Activated naive CD8-positive, alpha-beta T cell treated with anti-CD3 and anti-CD28 coated beads, Interleukin-2, amount 50 U/mL, for 16 hours (primary cell): ENCODE data around the gene APLF.
"Not testable (repeated sequence)": the region's sequence is repeated elsewhere in the genome, so short reads cannot be mapped to it uniquely, and the experiment has no call there.

Source experiments
- DNase-seq: peaks from one replicate; pipeline ENCODE4 v3.0.0-alpha.2; 2020; ENCODE audit warnings: low read depth, low spot score

Gene APLF

DNA sequence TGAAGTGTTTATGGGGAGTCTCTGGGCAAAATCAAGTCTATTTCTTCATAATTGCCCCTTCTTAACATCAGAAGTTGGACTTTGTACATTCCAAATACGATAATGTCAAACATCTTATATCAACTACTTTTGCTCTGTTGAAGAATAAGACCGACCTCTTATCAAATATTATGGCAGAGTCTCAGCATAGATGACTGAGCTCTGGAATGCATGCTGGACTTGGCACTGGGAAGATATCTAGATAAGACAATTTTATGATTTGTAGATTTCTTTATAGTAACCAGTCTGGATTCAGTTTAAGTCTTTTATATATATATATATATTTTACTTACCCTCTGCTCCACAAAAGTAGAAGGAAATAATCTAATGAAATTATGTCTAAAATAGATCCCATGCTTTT, 8.2 kb downstream of the APLF start:
- no peak for DNase-seq

DNA sequence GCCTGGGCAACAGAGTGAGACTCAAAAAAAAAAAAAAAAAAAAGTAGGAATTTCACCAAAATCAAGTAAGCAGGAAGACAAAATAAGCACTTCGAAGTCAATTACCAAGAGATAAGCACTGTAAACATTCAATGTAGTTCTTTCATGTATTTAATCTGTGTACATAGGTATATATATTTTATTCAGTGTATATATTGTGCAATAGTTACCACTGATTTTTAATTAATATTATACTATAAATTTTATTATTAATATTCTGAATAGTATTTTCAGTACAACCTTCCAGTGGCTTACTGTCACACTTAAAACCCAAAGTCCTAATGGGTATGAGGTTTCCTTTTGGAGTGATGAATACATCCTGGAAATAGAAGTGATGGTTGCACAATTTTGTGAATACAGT, 9.1 kb downstream of the APLF start:
- DNase-seq = no peak

GRCh38 chr2:68478688-68479087, 11.3 kb downstream of the APLF start:
- no peak for DNase-seq

DNA sequence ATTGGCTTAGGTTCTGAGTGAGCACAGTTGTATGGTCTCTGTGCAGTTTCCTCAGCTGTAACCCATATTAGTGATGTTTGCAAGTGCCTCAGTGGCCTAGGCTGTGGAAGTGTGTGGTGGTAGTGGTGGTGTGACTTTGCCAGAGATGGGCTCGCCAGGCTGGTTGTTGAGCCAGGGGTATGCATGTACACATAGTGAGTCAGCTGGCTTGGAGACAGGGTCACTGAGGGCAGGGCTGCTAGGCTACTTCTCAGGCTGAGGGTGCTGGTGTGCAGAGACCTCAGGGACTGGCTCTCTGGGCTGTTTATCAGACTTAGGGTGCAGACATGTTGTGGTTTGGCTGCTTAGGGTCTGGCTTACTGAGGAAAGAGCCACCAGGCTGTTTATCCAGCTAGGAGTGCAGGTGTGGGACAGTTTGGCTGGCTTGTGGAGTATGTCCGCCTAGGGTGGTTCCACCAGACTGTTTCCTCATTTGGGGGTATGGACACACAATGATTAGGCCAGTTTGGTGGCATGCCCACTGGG, 15.0 kb downstream of the APLF start:
- DNase-seq = no peak

GRCh38 chr2:68483011-68483410, 15.6 kb downstream of the APLF start:
- no peak for DNase-seq

DNA sequence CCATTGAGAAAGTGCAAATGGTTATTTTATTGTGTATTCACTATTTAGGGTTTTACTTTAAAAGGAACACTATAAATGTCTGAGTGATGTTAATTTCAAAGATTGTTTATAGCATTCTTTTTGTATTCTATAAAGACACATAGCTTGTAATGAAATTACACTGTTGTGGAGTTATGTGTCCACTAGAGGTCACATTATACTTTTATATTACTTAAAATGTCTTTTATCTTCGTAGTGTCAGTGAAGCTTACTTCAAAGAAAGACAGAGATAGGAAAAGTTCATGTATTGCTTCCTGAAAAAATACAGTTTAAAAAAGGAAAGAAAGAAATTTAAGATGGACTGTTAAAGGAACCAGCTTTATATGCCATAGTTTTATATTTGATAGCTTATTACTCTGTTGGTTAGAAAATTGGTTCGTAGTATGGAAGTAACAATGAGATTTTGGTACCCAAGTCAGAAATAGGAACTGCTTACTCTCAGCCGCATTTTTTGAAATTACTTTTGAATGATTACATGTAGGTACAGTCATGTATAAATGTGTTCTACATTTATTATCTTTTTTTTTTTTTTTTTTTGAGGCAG, 20.5 kb downstream of the APLF start:
- DNase-seq = no peak

DNA sequence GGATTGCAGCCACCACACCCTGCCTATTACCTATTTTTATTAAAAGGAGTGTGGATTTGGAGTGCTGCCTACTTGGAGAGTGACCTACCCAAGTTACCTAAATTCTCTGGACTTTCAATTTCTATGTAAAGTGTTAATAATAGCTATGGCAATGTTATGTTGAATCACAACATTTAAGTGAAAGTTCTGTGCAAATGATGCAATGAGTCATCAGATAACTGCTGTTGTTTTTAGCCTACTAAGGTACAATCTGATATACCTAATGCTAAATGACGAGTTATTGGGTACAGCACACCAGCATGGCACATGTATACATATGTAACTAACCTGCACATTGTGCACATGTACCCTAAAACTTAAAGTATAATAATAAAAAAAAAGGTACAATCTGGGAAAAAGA, 21.2 kb downstream of the APLF start:
- DNase-seq = not testable (repeated sequence)

DNA sequence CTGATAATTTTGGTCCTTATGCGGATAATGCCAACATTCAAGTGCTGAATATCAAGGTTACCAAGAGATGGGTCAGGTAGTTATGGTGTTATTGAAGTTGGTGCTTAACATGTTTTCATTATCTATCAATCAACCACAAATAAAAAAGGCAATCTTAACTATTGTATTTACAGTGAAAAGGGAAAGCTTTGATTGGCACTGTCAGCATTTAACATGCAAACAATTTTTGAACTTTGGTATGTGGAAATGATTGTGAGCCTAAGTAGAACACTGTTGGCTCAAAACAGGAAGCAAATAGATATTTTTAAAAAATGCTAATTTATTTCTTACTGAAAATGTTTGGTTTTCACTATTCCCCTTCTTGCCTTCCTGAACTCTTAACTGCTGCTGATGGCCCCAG, 21.9 kb downstream of the APLF start:
- no peak for DNase-seq

DNA sequence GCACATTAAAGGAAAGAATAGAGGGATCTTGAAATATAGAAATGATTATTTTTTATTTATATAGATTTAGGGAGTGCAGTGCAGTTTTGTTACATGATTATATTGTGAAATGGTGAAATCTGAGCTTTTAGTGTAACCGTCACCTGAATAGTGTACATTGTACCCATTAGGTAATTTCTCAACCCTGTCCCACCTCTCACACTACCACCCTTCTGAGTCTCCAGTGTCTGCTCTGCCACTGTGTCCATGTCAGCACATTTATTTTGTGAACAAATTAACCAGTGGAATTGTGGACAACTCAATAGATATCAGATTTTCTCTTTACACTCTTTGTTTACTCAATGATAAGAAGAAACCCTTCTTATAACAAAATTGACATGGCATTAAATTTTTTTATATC, 24.2 kb downstream of the APLF start:
- DNase-seq = no peak

DNA sequence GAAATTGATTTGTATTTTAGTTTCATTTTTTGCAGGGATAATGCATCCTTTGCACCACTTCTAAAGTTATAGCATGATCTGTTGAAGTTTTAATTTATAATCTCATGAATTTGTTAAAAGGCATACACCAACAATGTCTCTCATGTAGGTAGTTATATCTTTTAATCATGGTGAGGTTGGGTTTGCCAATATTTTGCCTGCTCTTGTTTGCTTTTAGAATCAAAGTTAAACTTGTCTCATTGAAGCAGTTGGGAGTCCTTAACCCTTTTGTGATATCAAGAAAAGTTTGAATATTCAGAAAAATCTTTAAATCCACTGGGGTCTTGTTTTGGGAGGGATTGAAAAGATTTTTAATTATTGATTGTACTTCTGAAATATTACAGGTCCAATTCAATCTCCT, 31.7 kb downstream of the APLF start:
- DNase-seq = no peak

DNA sequence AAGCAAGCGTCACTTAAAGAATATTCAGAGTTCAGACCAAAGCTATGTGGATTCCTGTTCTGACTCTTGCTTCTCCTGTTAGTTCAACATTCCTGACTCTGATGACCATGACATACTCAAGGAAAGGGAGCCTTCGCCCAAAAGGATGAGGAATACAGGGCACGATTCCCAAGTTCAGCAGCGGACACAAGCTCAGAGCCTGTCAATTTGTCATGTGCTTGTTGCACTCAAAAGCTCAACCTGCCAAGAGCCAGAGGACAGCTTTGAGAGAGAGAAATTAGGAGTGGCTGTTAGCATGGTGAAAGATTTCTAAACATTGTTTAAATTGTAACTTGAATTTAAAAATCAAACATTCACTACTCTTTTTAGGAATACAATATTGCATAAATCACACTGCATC, 33.3 kb downstream of the APLF start:
- no peak for DNase-seq

DNA sequence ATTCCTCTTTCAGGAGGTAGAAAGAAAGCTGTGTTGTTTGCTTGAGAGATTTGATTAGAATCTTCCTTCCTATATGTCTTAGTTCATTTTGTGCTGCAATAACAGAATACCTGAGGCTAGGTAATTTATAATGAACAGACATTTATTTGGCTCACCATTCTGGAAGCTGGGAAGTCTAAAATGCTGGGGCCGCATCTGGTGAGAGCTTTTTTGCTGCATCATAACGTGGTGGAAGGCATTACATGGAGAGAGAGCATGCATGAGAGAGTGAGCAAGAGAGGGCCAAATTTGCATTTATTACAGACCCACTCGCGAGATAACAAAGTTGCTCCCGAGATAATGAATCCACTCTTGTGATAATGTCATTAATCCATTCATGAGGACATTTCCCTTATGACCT, 34.4 kb downstream of the APLF start:
- no peak for DNase-seq

GRCh38 chr2:68505603-68506159, 38.3 kb downstream of the APLF start:
- no peak for DNase-seq

DNA sequence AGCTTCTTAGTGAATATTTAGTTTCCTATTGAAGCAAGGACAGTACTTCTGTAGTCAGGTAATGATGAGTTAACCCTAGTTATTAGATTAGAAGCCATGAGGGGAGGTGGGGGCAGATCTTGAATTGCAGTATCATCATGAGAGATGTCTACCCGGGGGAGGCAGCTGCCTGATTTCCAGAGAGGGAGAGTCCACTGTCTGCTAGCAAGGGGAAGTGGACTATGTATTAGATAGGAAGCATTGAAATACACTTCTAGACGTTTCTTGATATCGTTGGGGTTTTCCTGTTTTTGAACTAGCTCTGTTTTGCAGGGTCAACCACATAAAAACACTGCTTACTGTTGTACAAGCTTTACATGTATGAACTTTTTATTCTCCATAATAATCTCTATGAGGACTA, 38.8 kb downstream of the APLF start:
- no peak for DNase-seq

DNA sequence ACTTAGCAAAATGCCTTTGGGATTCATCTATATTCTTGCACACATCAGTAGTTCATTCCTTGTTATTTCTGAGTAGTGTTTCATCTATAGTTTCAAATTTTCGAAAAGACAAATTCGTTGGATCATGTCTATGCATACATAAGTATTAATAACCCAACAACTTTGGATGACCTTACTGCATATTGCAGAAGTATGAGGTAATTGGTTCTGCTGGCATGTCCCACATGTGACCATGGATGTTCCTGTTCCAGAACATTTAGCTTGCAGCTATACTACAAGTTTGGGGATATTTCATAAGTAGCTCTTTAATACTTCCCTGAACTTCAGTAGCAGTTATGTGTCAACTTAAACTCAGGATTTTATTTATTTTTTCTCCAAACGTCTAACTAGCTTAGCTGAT, 44.9 kb downstream of the APLF start:
- DNase-seq = no peak

- DNase-seq = no peak
These were observed 45.6 kb downstream of the APLF start for GRCh38 chr2:68512966-68513365.

DNA sequence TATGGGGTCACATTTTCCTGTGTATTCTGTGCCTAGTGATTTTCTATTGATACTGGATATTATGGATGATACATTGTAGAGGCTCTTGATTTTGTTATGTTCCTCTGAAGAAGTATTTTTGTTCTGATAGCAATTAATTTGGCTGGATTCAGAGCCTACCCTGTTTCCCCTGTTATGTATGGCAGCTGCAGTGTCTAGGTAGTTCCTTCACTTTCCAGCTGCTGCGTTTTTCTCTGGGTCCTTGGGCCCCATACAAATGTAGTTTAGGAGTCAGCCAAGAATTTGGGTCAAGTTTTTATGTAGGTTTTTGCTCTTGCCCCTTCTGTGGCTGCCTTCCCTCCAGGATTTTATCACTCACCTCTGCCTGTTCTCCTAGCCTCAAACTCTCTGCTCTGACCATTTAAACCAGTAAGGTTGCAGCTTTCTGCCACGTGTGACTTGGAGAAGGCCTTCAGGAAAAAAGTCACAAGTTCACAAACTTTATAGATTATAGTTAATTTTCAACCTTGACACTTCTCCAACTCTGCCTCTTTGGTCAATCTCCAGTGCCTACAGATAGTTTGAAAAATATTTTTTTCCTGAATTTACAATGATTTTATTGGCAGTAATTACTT, 47.0 kb downstream of the APLF start:
- no peak for DNase-seq

DNA sequence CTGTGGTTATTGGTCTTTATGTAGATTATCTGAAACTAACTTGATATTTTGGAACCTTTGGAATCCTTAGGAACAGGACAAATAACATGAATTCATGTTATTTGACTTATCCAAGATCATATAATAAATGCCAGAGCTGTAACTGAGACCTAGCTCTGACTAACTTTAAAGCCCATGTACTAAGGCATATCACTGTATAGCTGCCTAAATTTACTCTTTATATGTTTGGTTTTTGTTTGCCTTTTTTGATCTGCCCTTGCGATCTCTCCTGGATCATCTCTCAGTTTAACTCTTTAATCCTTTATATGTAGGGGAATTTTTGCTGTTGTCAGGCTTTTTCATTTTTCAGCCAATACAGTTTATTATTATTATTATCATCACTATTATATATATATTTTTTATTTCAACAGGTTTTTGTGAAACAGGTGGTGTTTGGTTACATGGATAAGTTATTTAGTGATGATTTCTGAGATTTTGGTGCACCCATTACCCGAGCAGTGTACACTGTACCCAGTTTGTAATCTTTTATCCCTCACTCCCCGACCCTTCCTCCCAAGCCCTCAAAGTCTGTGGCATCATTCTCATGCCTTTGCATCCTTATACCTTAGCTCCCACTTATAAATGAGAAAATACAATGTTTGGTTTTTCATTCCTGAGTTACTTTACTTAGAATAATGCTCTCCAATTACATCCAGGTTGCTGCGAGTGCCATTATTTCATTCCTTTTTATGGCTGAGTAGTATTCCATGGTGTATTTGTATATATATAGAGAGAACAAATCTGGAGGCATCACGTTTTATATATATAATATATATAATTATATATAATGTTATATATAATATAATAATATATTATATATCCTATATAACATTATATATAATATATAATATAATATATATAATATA, 48.9 kb downstream of the APLF start:
- DNase-seq = no peak

- no peak for DNase-seq
These were observed 51.9 kb downstream of the APLF start for GRCh38 chr2:68519236-68519635.

DNA sequence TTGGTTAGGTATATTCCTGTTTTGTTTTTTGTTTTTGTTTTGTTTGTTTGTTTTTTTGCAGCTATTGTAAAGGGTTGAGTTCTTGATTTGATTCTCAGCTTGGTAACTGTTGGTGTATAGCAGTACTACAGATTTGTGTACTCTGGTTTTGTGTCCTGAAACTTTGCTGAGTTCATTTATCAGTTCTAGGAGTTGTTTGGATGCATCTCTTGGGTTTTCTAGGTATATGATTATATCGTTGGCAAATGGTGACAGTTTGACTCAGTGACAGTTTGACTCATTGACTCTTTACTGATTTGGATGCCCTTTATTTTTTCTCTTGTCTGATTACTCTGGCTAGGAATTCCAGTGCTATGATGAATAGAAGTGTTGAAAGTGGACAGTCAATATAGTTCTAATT, 53.7 kb downstream of the APLF start:
- no peak for DNase-seq

DNA sequence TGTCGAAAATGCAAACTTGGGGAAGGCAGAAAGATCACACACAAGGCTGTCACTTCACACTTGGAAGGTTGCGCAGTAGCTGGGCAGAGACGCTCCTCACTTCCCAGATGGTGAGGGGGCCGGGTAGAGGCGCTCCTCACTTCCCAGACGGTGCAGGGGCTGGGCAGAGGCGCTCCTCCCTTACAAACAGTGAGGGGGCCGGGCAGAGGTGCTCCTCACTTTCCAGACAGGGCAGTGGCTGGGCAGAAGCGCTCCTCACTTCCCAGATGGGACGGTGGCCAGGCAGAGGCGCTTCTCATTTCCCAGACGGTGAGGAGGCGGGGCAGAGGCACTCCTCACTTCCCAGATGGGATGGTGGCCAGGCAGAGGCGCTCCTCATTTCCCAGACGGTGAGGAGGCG, 59.6 kb downstream of the APLF start:
- DNase-seq = not testable (repeated sequence)

GRCh38 chr2:68527343-68528081, 60.1 kb downstream of the APLF start:
- not testable (repeated sequence) for DNase-seq
